Esophagus mucosa (tissue), 1 donor: ENCODE data around the gene PRDX1. TPM values are rescaled to one million over a fixed set of nuclear protein-coding genes. Genes with fewer than 3 reads are reported as not detected.
A peak's percentile ranks its signal among the peaks of the same experiment; 100 is the strongest.
"Not testable (repeated sequence)": the region's sequence is repeated elsewhere in the genome, so short reads cannot be mapped to it uniquely, and the experiment has no call there.

Experiments used
- ATAC-seq: fragments of 200-7000 bp; cut with Tn5 transposase; one replicate; pipeline ENCODE4 v1.9.1; 2020
- total RNA-seq: library from RNA; stranded (reverse); gene quantifications from one replicate; pipeline ENCODE4 v1.2.4, GENCODE V29; 2023
- donor health status: DM: yes; HTN: yes; CAD: no.

PRDX1 gene
- total RNA-seq, 1 donor from 2014 or later, result 794 TPM

DNA sequence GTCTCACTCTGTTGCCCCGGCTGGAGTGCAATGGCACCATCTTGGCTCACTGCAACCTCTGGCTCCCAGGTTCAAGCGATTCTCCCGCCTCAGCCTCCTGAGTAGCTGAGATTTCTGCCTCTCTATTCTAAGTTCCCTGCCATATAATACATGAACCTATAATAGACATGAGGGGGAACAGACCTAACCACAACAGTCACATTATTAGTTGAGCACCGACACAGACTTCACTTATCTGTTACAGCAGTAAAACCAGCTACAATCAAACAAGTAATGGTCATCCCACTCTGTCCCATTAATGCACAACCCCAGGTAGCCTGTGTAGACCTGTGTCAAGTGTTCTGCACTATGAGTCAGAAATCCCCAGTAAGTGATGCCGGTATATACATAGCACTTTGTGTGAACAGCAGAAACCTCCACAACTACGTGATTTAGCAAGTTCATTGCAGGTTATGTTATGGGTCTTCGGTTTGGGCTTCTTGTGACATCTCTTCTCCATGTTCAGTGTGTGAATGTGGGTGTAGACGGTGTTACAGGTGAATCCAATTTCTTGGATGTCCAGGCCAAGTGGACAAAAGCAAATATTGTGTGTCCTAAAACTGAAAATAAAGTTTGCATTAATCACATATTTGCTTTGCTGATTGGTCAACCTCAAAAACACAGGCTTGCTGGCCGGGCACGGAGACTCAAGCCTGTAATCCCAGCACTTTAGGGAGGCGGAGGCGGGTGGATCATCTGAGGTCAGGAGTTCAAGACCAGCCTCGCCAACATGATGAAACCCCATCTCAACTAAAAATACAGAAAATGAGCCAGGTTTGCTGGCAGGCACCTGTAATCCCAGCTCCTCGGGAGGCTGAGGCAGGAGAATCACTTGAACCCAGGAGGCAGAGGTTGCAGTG lies 18.0 kb downstream of the PRDX1 start:
- no peak for ATAC-seq

GRCh38 chr1:45501505-45501859 lies 20.2 kb downstream of the PRDX1 start:
- no peak for ATAC-seq

DNA sequence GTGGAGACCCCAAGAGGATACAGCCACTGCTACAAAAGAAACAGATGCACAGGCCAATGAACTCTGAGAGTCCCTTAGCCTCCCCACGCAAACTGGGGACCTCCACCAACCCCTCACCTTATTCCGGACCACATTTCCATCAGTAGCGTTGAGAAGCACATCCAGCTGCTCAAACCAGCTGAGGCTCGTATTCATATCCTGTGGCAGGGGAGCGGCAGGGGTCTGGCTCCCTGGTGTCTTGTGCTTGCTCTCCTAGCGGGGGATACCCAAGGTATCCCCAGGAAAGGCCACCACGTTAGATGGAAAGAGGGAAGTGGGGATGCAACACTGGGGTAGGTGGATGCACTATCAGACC lies 22.3 kb downstream of the PRDX1 start:
- peak; percentile 4 for ATAC-seq

DNA sequence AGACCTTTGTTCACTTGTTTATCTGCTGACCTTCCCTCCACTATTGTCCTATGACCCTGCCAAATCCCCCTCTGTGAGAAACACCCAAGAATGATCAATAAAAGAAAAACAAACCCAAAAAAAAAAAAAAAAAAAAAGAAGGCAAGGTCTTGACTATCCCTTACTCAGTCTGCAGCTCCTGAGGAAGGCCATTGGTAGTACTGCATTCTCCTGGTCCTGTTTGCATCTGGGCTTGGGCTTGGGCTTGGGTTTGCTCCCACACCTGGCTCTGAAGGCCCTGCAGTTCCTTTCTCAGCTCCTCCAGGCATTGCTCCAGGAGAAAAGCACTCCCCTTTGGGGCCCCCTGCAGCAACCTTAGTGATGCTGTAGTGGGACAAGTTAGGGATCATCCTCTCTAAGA lies 23.4 kb downstream of the PRDX1 start:
- ATAC-seq, result no peak

- ATAC-seq, result no peak
These were observed 28.5 kb downstream of the PRDX1 start for GRCh38 chr1:45493116-45493697.

DNA sequence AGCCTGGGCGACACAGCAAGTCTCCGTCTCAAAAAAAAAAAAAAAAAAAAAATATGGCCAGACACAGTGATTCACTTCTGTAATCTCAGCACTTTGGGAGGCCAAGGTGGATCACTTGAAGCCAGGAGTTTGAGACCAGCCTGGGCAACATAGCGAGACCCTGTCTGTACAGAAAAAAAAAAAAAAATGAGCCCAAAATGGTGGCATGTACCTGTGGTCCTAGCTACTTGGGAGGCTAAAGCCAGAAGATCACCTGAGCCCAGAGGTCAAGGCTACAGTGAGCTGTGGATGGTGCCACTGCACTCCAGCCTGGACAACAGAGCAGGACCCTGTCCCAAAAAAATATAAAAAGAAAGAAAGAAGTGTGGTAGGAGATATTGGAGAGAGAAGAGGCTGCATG lies 29.0 kb downstream of the PRDX1 start:
- ATAC-seq, result no peak

DNA sequence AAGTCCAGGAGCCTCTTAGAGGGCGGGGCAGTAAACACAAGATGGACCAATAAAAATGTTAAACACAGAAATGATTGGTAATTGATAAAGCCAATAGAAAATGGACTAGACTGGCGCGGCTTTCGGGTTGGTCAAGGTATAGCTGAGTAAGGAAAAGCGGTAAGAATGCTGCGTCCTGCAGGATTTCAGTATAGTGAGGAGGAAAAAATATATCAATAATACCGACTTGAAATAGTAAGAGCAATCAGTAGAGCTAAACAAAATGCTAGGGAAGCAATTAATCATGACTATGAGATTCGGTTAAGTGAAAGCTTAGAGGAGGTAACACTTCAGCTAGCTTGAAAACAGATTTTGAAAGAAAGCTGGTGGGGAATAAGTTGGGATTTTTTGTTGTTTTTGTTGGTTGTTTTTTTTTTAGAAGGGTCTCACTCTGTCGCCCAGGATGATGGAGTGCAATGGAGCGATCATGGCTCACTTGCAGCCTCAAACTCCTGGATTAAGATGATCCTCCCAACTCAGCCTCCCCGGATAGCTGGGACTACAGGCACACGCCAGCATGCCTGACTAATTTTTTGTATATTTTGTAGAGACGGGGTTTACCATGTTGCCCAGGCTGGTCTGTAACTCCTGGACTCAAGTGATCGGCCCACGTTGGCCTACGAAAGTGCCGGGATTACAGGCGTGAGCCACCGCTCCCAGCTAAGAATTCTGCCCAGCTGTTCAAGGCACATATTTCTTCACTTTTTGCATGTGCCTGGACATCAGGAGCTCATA lies 30.0 kb downstream of the PRDX1 start:
- no peak for ATAC-seq

- peak; percentile 99 for ATAC-seq
These were observed 30.8 kb downstream of the PRDX1 start, which contains the start of gene TESK2 for GRCh38 chr1:45490626-45491486. TSS of gene TESK2 (minus strand) at chr1:45491163. CDS start at chr1:45457785, 33,378 bp downstream.

DNA sequence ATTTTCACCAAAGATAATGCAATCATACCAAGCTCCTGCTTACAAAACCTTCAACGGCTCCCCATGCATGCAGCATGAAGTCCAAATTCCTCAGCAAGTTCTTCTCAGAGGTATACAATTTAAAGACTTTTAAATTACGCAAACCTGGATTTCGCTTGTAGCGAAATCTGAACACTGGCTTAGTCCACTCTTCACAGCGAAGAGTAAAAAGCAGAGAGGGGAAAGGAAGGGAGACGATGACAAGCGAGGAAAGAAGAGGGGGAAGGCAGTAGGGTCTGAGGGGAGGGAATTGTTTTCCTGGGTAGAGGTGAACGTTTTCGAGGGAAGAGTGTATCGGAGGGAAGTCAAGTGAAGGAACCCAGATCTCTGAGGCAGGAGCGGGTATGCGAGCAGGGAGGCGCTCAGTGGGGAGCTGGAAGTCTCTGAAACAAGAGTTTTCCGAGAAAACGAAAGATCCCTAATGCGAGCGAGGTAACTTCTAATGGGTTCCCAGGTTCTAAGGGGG lies 31.5 kb downstream of the PRDX1 start:
- no peak for ATAC-seq

GRCh38 chr1:45489379-45489778 lies 32.3 kb downstream of the PRDX1 start:
- not testable (repeated sequence) for ATAC-seq

DNA sequence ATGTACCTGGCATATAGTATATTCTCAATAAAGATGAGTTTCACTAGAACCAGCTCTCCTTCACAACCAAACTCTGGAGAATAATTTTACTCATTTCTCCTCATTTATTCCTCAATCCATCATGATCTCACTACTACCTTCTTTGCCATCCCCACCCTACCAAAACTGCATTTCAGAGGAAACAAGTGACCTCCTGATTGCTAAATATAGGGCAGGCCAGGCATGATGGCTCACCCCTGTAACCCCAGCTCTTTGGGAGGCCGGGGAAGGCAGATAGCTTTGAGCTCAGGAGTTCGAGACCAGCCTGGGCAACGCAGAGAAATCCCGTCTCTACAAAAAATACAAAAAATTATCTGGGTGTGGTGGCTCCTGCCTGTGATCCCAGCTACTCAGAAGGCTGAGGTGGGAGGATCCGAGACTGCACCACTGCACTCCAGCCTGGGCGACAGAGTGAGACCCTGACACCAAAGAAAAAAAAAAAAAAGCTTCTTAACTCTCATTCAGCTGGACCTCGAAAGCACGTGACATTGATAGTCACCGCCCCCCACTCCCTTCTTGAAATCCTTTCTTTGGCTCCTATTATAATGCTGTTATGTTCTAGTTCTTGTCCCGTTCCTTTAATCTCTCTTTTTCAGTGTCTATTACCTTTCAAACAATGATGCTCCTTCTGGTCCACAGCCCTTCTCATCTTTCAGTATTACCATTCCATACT lies 32.9 kb downstream of the PRDX1 start:
- no peak for ATAC-seq

DNA sequence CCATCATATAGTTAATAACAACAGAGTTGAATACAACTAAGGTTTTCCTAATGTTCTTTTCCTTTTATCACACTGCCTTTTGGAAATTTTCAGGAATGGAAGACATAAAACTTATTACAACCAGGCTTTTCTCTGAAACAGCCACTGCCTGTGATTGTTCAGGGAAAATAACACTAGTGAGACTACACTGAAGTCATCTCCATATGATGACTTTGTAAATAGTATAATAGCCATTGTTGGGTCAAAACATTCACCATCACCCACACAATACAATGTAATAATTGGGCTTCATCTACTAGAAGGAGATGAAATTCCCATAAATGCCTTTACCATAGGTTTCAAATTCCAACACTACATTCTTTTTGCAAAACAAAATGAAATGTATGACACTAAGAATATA lies 35.7 kb downstream of the PRDX1 start:
- ATAC-seq, result no peak

DNA sequence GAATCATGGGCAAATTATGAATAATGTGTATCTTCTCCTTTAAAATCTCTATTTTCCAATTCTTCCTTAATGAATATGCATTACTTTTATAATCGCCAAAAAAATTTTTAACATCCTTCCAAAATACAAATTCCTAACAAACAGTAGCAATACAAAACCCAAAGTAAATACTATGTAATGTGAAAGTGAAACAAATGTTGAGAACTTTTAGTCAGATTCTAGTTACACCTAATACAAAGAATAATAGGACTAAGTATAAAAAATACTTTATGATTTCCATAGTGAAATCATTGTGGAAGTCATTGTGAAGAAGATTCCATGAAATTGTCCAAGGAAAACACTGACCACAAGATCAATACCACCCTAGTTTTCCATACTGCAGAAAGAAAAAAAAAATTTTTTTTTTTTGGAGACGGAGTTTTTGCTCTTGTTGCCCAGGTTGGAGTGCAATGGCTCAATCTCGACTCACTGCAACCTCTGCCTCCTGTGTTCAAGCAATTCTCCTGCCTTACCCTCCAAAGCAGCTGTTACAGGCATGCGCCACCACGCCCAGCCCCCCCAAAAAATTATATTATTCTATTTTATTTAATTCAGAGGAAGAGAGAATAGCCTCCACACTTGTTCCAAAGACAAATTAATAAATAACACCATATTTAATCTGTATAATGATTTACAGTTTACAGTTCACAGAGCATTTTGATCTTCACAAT lies 42.5 kb downstream of the PRDX1 start:
- ATAC-seq, result no peak

GRCh38 chr1:45478121-45478814 lies 43.4 kb downstream of the PRDX1 start:
- no peak for ATAC-seq

- no peak for ATAC-seq
These were observed 44.0 kb downstream of the PRDX1 start for GRCh38 chr1:45477646-45478045.

GRCh38 chr1:45474194-45474593 lies 47.5 kb downstream of the PRDX1 start:
- ATAC-seq, result not testable (repeated sequence)

DNA sequence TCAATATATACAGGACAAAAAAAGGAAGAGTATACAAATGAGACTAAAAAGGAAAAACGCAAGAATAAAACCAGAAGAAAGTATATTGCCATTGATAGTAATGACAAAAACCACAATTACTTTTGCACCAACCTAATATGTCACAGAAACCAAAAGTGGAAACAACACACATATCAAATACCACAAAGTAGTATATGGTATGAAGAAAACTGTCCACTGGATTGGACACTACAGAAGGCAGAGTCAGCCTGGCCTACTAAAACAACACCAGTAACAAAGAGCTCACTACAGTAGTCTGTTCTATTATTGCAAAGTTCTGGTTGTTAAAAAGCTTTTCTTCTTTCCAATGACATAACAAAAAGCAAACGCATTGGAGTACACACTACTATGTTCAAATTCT lies 48.4 kb downstream of the PRDX1 start:
- no peak for ATAC-seq

DNA sequence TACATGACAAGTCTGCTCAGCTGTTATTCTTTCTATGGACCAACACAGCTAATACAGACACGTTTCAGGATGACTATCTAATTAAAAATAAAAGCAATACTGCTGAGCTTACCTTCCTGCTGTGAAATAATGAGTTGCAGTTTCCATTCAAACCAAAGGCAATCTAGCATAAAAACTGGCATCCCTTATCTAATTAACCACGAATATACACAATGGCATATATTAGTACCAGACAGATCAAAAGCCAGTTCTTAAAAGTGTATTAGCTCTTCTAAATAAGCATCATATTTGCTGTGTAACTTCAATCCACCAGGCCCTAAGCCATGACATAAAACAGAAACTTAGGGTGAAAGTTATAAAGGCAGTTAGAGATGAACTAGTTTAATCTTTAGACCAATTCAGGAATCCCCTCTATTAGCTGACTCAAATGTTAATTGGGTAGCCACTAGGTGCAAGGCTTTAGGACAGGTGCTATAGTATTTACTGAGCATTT lies 51.3 kb downstream of the PRDX1 start:
- no peak for ATAC-seq

GRCh38 chr1:45467353-45467752 lies 54.3 kb downstream of the PRDX1 start:
- not testable (repeated sequence) for ATAC-seq

DNA sequence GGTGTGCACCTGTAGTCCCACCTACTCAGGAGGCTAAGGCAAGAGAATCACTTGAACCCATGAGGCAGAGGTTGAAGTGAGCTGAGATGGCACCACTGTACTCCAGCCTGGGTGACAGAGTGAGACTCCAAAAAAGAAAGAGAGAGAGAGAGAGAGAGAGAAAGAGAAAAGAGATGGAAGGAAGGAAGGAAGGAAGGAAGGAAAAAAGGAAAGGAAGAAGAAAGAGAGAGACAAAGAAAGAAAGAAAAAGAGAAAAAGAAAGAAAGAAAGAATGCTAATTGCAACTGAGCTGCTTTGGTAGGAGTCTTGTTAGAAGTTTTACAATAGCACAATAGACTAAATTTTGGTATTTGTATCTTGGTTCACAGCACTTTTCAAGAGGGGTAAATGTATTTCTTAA lies 56.4 kb downstream of the PRDX1 start:
- no peak for ATAC-seq
